Fibroblast of the aortic adventitia (primary cell): ENCODE measurements around the gene TRIM14. TPM values are rescaled to one million over a fixed set of nuclear protein-coding genes. Genes with fewer than 3 reads are reported as not detected.
A peak's percentile ranks its signal among the peaks of the same experiment; 100 is the strongest.

Source experiments
- DNase-seq: peaks from one replicate; pipeline ENCODE4 v3.0.0-alpha.2; 2010; ENCODE audit warnings: low read depth
- H3K4me3 ChIP-seq: 2 replicates; pipeline ENCODE4 v1.5.1; 2011; ENCODE audit warnings: low read depth, mild to moderate bottlenecking, control low read depth, low read length, moderate library complexity
- total RNA-seq: library from RNA; depleted of rRNA; stranded (reverse); fragments of >200 nt; gene quantifications from 2 replicates; pipeline ENCODE4 v1.2.3, GENCODE V29; 2012; ENCODE audit warnings: low replicate concordance
- TF ChIP-seq, protein P1 (sequence below): IDR thresholded peaks from 2 replicates; pipeline ENCODE4 v1.5.1; 2011; ENCODE audit warnings: mild to moderate bottlenecking, low read length, control low read depth, inconsistent platforms; ENCODE audit not compliant: insufficient read depth

TRIM14 gene
- total RNA-seq, 1 donor = 0.81 TPM

DNA sequence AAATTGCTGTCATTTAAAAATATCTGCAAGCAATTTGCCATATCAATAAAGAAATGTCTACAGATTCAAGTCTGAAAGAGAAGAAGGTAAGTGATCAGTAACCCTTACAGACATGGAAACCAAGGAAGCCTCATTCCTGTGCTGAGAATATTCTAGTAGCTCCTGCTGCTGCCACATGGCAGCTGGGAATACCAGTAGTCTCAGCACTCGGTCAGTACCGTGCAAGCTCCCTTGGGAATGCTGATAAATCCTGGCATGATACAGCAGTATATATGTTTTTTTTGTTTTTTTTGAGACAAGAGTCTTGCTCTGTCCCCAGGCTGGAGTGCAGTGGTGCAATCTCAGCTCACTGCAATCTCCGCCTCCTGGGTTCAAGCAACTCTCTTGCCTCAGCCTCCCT, 34.6 kb downstream of the TRIM14 start:
- TF ChIP-seq, protein P1, sequence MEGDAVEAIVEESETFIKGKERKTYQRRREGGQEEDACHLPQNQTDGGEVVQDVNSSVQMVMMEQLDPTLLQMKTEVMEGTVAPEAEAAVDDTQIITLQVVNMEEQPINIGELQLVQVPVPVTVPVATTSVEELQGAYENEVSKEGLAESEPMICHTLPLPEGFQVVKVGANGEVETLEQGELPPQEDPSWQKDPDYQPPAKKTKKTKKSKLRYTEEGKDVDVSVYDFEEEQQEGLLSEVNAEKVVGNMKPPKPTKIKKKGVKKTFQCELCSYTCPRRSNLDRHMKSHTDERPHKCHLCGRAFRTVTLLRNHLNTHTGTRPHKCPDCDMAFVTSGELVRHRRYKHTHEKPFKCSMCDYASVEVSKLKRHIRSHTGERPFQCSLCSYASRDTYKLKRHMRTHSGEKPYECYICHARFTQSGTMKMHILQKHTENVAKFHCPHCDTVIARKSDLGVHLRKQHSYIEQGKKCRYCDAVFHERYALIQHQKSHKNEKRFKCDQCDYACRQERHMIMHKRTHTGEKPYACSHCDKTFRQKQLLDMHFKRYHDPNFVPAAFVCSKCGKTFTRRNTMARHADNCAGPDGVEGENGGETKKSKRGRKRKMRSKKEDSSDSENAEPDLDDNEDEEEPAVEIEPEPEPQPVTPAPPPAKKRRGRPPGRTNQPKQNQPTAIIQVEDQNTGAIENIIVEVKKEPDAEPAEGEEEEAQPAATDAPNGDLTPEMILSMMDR = no peak
- peak; percentile 17 for DNase-seq
- no peak overlapping the region for H3K4me3 ChIP-seq

DNA sequence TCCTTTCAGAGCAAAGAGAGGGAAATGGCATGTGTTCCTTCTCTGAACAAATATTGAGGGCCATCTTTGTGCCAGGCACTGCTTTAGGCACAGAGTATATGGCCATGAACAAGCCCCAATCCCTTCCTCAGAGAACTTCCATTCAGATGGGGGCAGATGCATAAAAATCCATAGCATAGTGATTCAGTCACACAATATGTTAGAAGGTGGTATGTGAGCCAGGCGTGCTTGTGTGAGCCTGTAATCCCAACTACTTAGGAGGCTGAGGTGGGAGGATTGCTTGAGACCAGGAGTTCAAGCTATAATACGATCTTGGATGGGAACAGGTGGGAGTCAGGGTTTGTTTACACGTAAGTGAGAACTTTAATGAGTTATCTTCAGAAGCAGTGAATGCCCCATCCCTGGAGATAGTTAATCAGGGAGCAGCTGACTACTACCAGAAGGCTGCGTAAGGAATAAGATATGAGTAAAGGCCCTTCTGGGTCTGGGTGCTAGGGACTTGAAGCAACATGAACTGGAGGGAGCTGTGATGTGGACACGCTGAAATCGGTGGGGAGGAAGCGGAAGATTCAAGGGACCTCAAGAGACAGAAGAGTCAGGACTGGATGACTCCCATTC, 35.3 kb downstream of the TRIM14 start:
- TF ChIP-seq, protein P1 = no peak
- DNase-seq = no peak
- H3K4me3 ChIP-seq = no peak overlapping the region

DNA sequence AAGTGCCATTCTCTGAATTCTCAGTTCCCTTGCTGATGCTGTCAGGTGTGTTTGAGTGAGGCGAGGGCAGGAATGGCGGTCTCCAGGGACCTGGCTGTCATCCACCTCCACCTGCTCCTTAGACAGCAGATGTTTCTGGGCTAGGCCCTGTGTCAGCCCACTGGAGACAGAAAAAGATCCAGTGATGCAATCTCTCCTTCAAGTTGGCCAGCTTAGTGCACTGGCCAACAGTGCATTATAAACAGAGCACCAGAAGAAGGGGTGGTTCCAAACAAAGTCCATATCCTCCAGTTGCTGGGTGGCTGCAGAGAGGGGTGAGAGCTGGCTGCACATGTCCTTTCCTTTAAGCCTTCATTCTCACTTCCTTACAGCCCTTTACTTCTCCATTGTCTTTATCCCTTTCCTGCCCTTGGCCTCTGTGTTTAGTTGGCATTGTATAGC, 35.9 kb downstream of the TRIM14 start:
- peak; percentile 34 for DNase-seq
- no peak overlapping the region for H3K4me3 ChIP-seq
- TF ChIP-seq, protein P1 = no peak

DNA sequence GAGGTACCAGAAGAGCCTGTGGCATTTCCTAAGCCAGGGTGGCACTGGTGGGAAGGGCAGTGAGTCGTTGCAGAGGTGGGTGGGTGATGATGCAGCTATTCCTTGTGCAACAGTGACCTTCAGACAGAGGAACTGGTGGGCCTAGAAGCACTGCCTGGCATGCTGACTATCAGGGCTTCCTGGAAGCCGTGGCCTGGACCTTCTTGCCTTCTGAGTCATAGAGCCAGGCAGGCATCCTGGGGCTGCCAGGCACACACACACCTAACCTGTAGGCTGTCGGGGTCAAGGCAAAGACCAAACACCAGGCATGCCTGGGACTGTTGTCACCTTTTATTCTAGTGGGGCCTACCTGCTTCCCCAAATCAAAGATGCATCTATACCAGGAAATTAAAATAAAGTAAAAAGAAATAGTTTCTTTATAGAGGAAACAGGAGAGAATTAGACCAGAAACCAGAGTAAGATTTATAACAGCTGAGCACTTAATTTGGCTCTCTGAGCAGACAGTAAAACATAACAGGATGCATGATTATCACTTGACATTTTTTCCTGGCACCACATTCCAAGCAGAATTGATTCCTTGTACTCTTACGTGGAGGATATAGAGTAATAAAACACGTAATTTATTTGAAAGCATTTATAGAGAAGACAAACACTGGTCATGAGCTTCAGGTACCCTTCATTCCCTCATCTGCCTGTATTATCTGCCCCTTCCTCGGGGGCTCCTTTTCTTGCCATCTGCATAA, 37.4 kb downstream of the TRIM14 start:
- H3K4me3 ChIP-seq = no peak overlapping the region
- DNase-seq = no peak
- TF ChIP-seq, protein P1 = no peak

DNA sequence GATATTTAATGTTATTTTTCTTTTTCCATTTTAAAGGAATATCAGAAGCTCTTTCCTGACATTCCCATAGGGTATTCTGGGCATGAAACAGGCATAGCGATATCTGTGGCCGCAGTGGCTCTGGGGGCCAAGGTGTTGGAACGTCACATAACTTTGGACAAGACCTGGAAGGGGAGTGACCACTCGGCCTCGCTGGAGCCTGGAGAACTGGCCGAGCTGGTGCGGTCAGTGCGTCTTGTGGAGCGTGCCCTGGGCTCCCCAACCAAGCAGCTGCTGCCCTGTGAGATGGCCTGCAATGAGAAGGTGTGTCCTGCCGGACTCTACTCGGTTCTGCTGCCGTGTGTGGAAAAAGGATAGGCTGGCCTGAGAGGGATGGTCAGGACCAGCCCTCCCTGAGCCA, 38.2 kb downstream of the TRIM14 start:
- H3K4me3 ChIP-seq = no peak overlapping the region
- DNase-seq = no peak
- TF ChIP-seq, protein P1 = no peak

DNA sequence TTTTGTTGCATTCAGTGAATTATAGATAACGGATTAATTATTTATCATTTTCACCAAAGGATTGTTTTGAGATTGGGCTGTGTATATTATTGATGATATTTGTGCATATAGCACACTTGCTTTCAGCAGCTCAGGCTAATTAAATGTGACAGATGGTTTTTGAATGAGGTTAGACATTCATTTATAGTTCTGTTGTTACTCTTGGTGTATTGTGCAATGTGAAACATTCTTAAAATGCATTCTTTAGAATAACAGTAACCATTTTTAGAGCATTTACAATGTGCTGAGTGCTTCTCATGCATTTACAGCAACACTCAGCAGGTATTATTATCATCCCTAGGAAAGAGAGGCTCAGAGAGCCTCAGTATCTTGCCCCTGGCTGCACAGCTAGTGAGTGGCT, 38.7 kb downstream of the TRIM14 start:
- H3K4me3 ChIP-seq = no peak overlapping the region
- DNase-seq = peak; percentile 14
- TF ChIP-seq, protein P1 = no peak
